GM12892 (cell line): Measurements from ENCODE around the gene MACROD1.

Source experiments
- POLR2AphosphoS5 ChIP-seq: IDR thresholded peaks from 2 replicates; pipeline ENCODE4 v1.6.1; 2011; ENCODE audit warnings: low read depth, low read length, control low read depth
- TAF1 ChIP-seq: IDR thresholded peaks from 2 replicates; pipeline ENCODE4 v1.6.1; 2011; ENCODE audit warnings: low read depth, mild to moderate bottlenecking, control low read depth, low read length, borderline replicate concordance

- no peak for TF ChIP-seq TAF1
- TF ChIP-seq POLR2AphosphoS5: no peak
Observed at GRCh38 chr11:64038500-64038899, 127.4 kb downstream of the MACROD1 start.
